Measurements from ENCODE around the gene SFMBT1.

SFMBT1 gene

GRCh38 chr3:52915294-52915693 lies 130.6 kb downstream of the SFMBT1 start:
- no peak for DNase-seq

GRCh38 chr3:52912885-52913731 lies 132.8 kb downstream of the SFMBT1 start:
- DNase-seq = no peak

GRCh38 chr3:52910823-52911222 lies 135.1 kb downstream of the SFMBT1 start:
- DNase-seq = no peak

GRCh38 chr3:52907497-52907896 lies 138.4 kb downstream of the SFMBT1 start:
- no peak for DNase-seq

- DNase-seq = no peak
Measured at GRCh38 chr3:52904552-52904951, 141.3 kb downstream of the SFMBT1 start.

GRCh38 chr3:52904000-52904399 lies 141.9 kb downstream of the SFMBT1 start:
- DNase-seq = no peak

GRCh38 chr3:52897130-52898122 lies 148.4 kb downstream of the SFMBT1 start, which contains the start of gene STIMATE:
Gene STIMATE (minus strand): TSS chr3:52897548. CDS start chr3:52897450, 98 bp downstream.
- DNase-seq = peak; percentile 81

- DNase-seq = no peak
Measured at GRCh38 chr3:52896613-52897012, 149.3 kb downstream of the SFMBT1 start.

GRCh38 chr3:52896151-52896550 lies 149.7 kb downstream of the SFMBT1 start:
- no peak for DNase-seq

- no peak for DNase-seq
Measured at GRCh38 chr3:52895418-52895817, 150.5 kb downstream of the SFMBT1 start.

- no peak for DNase-seq
Measured at GRCh38 chr3:52894756-52895155, 151.1 kb downstream of the SFMBT1 start.

GRCh38 chr3:52893723-52894122 lies 152.2 kb downstream of the SFMBT1 start:
- no peak for DNase-seq

- peak; percentile 23 to 27 for DNase-seq
Measured at GRCh38 chr3:52892625-52893311, 153.1 kb downstream of the SFMBT1 start.

GRCh38 chr3:52892290-52892624 lies 153.6 kb downstream of the SFMBT1 start:
- no peak for DNase-seq

GRCh38 chr3:52891615-52892081 lies 154.2 kb downstream of the SFMBT1 start:
- DNase-seq = no peak

- DNase-seq = no peak
Measured at GRCh38 chr3:52891164-52891563, 154.7 kb downstream of the SFMBT1 start.

- peak; percentile 30 to 32 for DNase-seq
Measured at GRCh38 chr3:52890735-52891134, 155.1 kb downstream of the SFMBT1 start.

GRCh38 chr3:52889901-52890300 lies 156.0 kb downstream of the SFMBT1 start:
- DNase-seq = no peak

GRCh38 chr3:52887166-52887565 lies 158.7 kb downstream of the SFMBT1 start:
- DNase-seq = no peak

- DNase-seq = no peak
Measured at GRCh38 chr3:52886049-52886730, 159.7 kb downstream of the SFMBT1 start.

GRCh38 chr3:52882377-52882776 lies 163.5 kb downstream of the SFMBT1 start:
- DNase-seq = no peak

GRCh38 chr3:52881871-52882270 lies 164.0 kb downstream of the SFMBT1 start:
- no peak for DNase-seq
